A673 (cell line): ENCODE results near the gene FOXQ1.

ENCODE experiments used
- EZH2 ChIP-seq: fragments of 200-600 bp; sonication (generic); IDR thresholded peaks from 2 replicates; pipeline ENCODE4 v1.6.1; 2017; ENCODE audit warnings: borderline replicate concordance, low read depth, mild to moderate bottlenecking, mixed read lengths, antibody characterized with exemption, low read length; ENCODE audit not compliant: poor library complexity, severe bottlenecking
- TF ChIP-seq, protein P1 (sequence below): fragments of 300-800, 200-600 bp; sonication (generic); conservative IDR thresholded peaks from 2 replicates; pipeline ENCODE4 v1.5.1; 2017; ENCODE audit warnings: low read depth, mild to moderate bottlenecking, antibody characterized with exemption, low read length, moderate library complexity, mixed read lengths

DNA sequence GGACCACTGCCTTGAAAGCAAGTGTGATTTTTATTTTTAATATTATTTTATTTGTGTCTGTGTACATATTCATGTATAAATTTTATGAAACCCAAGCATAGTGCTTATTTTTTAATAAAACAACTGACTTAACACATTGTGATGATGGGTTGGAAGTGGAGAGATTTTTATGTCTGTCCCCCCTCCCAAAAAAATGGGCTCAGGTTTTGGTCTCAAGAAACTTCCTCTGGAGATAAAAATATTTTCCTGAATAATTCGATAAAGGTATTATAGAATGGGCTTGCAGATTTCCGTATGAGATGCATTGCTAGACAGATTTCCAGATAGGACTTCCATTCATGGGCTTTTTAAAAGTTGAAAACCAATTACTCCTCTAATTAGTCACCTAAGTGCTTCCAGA lies 2.7 kb downstream of the FOXQ1 start:
- TF ChIP-seq, protein P1, sequence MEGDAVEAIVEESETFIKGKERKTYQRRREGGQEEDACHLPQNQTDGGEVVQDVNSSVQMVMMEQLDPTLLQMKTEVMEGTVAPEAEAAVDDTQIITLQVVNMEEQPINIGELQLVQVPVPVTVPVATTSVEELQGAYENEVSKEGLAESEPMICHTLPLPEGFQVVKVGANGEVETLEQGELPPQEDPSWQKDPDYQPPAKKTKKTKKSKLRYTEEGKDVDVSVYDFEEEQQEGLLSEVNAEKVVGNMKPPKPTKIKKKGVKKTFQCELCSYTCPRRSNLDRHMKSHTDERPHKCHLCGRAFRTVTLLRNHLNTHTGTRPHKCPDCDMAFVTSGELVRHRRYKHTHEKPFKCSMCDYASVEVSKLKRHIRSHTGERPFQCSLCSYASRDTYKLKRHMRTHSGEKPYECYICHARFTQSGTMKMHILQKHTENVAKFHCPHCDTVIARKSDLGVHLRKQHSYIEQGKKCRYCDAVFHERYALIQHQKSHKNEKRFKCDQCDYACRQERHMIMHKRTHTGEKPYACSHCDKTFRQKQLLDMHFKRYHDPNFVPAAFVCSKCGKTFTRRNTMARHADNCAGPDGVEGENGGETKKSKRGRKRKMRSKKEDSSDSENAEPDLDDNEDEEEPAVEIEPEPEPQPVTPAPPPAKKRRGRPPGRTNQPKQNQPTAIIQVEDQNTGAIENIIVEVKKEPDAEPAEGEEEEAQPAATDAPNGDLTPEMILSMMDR = no peak
- no peak for TF ChIP-seq EZH2
